ENCODE data around the gene ETV6.

DNA sequence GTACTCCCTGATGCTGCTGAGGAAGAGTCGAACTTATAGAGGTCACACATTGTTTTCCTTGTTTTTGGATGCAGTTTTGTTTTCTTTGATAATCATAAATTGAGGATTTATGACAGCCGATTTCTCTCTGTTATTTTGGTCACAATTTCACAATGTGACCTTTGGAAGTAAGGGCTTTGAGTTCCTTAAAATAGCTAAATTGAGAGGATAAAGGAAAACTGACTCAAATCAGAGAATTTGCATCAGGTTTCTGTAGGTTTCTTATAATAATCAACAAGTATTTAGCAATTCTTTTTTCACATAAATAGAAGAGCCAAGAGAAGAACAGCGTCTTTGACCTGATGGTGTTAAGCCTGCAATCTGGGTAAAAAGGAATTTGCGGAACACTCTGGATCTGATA, 66.1 kb downstream of the ETV6 start:
- TF ChIP-seq POLR2A (IDR thresholded peaks at IDR 0.05; ENCODE audit: low read length) (no peak), GATA1 (IDR thresholded peaks at IDR 0.05; ENCODE audit: low read depth, low read length) (no peak)

Measured in erythroblast (primary cell).